COLO668 (cell line): ENCODE results near the gene TOE1.
A peak's percentile ranks its signal among the peaks of the same experiment; 100 is the strongest.
"Not testable (repeated sequence)": the region's sequence is repeated elsewhere in the genome, so short reads cannot be mapped to it uniquely, and the experiment has no call there.

Source experiments
- DNase-seq: peaks from one replicate; lab custom pipeline; 2025; ENCODE audit not compliant: unreplicated experiment; lab: John Stamatoyannopoulos, UW

Gene TOE1

DNA sequence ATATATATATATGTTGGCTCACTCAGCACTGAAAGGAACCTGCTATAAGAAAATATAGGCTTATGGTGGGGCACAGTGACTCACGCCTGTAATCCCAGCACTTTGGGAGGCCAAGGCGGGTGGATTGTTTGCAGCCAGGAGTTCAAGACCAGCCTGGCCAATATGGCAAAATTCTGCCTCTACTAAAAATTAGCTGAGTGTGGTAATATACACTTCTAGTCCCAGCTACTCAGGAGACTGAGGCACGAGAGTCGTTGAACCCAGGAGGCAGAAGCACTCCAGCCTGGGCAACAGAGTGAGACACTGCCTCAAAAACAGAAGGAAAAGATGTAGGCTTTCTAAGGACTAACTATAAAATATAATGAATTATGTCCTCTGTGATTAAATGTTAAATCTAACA is 14.9 kb downstream of the TOE1 start:
- DNase-seq: no peak

DNA sequence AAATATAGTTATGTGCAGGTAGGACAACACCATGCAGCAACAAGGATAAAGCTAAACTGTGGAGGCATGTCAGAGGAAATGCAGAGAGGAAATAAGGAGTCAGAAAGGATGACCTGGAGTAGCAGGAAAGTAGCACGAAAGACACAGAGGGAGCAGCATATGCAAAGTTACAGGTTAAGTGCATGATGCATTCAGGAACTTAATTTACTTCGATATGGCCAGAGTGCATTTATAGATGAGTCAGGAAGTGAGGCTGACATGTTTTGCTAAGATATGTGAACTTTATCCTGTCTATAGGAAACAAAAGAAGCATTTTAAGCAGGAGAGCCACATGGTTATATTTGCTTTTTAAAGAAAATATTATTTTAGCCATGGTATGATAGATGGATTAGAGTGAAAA is 15.7 kb downstream of the TOE1 start:
- no peak for DNase-seq

DNA sequence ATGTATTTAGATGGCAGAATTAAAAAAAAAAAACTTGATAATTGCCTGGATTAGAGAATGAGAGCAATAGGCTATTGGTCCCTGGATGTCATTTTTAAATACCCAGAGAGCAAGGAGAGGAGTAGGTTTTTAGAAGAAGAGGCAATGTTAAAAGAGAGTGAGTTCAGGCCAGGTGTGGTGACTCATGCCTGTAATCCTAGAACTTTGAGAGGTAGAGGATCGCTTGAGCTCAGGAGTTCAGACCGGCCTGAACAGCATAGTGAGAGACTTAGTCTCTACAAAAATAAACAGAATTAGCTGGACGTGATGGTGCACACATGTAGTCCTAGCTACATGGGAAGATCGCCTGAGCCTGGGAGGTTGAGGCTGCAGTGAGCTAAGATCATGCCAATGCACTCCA is 16.2 kb downstream of the TOE1 start:
- DNase-seq: peak; percentile 47

DNA sequence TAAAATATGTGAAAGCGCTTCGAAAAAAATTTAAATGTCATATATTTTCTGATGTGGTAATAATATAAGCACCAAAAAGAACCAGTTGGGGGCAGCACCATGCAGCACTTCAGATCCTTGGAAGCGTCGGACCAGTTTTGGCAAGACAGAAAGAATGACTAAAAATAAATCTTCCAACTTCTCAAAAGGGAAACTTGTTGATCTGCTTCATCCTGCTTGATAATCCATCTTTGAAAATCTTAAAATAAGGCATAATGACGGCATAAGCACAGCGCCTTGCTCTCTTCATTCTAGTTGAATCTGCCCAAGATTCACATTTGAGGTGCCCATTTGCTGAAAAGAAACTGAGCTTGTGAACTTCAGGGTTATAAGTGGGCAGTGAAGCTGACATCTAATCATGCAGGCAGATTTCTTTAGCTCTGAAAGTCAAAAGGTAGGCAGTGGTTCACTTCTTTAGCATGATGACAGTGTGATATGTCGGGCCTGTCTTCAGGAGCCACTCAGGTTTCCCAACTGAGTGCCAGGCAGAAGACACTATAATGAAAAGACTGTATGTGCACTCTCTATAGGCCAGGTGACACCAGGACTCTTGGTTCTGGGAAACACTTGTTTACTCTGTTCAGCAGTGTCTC is 20.0 kb downstream of the TOE1 start:
- DNase-seq: peak; percentile 67

DNA sequence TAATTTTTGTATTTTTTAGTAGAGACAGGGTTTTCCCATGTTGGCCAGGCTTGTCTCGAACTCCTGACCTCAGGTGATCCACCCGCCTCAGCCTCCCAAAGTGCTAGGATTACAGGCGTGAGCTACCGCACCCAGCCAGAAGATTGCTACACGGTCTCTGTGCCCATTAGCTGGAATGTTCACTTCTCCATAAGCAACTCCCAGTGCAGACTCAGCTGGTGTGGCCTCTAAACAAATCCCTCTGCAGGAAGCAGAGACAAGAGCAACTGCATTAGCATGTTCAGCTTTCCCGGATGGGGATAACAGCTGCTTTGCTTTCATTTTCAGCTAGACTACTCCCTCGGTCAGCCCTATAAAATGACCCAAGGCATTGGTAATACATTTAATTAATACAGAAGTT is 21.0 kb downstream of the TOE1 start:
- not testable (repeated sequence) for DNase-seq

DNA sequence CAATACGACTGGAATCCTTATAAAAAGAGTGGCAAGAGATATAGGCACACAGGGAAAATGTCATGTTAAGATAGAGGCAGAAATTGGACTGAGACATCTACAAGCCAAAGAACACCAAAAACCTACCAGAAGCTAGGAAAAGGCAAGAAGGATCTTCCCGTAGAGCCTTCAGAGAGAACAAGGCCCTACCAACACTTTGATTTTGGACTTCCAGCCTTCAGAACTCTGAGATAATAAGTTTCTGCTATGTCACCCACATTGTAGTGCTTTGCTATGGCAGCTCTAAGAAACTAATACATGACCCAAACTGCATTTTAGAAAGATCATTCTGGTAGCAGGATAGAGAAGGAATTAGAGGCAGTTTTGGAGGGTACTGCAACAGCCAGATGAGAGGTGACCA is 24.3 kb downstream of the TOE1 start:
- DNase-seq: no peak

DNA sequence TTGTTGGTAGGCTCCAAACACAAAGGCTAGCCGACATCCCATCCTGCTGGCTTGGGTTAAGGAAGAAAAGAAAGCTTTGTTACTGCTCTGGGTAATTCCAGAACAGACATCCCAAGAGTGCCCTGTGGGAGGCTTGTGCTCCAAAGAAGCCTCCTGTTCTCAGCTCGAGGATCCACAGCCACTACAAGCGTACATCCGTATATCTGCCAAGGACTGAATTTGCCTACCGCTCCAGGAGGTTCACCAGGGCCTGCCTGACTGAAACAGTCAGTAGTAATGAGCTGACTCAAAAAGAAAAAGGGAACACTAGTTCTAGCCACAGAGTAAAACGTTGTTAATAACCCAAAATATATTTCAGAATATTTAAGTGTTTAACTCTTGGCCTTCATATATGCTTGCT is 25.1 kb downstream of the TOE1 start:
- DNase-seq: no peak

DNA sequence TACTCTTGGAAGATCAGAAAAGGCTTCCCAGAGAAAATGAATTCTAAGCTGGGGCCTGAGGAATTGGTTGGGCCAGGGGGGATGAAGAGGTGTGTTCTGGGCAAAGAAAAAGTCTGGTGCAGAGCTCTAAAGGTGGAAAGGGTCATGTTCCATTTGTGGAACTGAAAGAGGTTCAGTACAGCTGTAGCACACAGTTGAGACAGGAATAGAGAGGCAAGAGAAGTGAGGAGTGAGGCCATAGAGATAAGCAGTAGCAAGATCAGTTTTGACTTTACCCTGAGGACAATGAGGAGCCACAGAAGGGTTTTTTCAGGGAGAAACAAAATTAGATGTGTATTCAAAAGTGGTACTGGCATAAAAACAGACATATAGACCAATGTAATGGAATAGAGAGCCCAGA is 30.6 kb downstream of the TOE1 start:
- DNase-seq: no peak

DNA sequence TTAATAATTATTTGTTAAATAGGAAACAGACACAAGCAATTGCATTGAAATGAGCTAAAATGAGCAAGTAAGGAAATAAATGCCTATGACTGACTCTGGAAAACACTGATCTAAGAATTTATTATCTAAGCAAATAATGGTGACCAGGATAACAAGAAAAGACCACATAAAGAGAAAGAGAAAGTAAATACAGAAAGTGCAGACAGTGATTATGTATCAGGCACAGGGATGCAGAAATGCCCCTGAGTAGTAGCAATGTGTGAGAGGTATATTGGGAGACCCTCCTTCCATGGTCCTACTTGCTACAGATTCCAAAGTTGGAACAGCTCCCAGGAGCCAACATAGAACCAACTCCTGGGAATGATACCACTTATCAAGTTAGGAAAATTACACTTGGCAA is 33.6 kb downstream of the TOE1 start:
- no peak for DNase-seq

DNA sequence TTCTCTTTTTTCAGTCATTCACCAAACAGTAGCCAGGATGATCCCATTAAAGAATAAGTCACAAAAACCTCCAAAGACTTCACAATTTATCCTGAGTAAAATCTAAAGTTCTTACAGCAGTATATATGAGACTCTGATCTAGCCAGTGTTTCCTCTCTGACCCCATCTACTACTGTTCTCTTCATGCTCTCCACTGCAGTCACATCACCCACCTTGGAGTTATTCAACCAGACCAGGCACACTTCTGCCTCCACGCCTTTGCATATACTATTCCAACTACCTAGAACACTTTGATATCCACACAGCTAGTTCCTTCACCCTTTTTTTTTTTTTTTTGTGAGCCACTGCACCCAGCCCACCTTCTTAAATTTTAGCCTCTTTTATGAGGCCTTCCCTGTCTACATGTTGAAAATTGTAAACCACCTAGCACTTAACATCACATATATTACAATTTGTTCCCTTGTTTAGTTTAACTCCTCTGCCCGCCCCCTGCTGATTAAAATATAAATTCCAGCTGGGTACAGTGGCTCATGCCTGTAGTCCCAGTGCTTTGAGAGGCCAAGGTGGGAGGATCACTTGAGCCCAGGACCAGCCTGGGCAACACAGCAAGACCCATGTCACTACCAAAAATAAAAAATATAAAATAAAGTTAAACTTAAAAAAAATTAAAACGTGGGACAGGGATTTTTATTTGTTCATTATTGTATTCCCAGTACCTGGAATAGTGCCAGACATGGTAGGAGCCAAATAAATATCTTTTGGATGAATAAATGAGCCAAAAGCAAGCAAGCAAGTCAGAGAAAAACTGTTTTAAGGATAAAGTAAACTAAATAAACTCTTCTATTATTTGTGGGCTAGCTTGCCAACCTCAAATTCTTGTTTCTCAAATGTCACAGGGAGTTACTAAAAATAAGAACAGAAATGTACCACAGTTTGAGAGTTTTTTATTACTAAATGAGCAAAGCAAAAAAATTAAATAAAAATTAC is 35.4 kb downstream of the TOE1 start:
- DNase-seq: no peak

DNA sequence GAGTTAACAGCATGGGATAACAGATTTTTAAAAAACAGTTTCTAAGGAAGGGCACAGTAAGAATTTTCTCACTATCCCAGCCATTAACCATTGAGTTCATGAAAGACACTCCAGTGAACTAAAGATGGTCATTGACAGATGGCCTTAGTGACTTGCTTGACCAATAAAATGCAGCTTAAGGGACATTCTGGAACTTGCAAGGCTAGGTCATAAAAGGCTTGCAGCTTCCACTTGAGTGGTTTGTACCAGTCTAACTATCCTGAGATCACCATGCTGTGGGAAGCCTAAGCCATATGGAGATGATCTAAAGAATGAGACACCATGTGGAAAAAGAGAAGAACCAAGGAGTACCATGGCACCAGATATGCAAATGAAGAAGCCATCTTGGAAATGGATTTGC is 38.2 kb downstream of the TOE1 start:
- DNase-seq: no peak

DNA sequence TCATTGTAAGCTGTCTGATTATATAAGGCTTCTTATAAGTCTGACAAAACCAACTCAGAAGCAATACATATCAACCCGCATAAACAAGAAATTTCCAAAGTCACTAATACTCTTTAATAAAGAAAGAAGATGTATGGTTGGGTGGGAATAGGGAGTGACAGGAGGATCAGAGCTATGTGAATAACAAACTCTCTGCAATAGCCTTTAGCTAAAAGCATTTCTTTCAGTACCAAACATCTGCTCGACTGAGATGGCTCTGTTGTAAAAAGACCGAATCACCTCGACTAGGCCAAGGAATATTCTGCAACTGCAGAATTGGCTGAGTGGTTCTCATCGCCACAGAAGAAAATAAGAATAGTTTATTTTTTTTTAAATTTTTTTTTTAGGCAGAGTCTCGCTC is 39.6 kb downstream of the TOE1 start:
- DNase-seq: no peak

DNA sequence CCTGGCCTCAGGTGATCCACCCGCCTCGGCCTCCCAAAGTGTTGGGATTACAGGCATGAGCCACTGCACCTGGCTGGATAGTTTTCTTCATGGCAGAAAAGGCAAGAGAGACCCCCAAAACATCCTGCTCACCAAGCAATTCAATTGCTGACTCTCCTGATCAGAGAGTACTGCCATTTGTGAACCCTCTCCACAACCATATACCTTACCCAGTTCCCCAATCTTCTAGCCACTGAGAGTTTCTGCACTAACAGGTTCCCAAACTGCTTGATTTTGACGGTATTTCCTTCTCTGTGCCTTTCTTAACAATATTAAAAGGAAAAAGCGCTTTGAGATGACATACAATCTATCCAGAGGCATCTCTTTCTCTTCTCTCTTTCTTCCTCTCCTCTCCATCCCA is 40.2 kb downstream of the TOE1 start:
- DNase-seq: no peak

DNA sequence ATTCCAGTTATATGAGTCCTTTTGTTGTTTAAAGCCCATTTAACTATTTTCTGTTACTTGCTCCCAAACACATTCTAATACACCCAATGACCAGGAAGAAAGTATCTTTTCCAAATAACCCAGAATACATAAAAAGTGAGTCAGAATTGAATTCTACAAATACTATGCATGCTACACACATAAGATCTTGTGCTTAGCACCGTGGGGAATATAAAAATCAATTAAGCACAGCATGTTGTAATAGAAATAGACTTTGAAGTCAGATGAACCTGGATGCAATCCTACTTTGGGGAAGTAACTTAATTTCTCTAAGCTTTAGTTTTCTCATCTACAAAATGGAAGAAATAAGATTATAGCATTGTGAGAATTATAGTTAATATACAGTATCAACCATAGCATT is 40.8 kb downstream of the TOE1 start:
- no peak for DNase-seq

DNA sequence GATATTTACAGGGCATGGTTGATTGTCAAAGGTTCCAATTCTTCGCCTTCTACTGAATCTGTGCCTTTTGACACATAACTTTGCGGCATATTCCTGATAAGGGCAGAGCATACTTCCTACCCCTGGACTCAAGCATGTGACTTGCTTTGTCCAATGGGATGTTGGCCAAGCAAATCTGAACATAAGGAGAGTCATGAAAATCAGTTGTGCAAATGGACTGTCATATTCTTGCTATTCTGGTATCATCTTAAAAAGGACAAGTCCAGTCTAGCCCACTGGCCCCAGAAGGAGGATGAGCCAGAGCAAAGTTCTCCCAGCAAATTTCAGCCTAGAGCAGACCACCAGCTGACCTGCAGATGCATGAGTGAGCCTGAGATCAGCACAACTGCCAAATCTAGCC is 41.3 kb downstream of the TOE1 start:
- DNase-seq: no peak

DNA sequence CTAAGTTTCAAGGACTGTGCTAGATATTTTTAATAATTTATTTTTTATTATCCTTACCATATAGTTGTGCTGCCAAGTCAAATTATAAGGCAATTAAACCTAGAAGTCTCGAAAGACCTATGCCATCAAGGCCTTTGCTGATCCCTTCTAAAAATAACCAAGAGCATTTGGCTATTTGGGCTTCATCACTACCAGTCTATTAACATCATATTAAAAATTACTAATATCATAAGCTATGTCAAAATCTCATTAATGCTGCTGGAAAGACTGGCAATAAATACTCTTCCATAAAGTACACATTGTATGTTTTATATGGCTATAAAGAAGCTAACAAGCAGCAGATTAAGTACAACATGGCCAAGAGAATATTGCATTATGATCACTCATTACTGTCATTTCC is 43.2 kb downstream of the TOE1 start:
- DNase-seq: no peak

DNA sequence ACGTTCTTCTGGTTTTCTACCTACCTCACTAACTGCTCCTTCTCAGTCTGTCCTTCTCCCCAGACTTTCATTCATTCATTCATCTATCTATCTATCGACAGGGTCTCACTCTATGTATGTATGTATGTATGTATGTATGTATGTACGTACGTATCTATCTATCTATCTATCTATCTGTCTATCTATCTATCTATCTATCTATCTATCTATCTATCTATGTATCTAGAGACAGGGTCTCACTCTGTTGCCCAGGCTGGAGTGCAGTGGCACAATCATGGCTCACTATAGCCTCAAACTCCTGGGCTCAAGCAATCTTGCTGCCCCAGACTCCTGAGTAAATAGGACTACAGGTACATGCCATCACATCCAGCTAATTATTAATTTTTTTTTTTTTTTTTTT is 44.2 kb downstream of the TOE1 start:
- not testable (repeated sequence) for DNase-seq

DNA sequence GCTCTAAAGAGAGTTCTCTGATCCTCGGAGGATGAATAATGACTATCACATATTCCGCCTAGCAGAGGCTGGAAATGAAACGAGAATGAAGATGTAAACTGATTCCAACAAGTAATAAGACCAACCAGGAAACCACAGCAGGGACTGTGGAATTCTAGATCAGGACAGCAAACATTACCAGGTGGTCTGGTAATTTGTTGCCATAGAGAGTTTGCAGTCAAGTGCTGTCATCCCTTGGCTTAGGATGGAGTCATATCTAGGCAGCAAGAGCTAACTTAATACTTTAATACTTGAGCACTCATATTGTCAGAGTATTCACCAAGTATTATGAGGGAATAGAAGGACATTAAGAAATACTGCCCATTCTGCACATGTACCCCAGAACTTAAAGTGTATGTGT is 45.3 kb downstream of the TOE1 start:
- DNase-seq: peak; percentile 72

DNA sequence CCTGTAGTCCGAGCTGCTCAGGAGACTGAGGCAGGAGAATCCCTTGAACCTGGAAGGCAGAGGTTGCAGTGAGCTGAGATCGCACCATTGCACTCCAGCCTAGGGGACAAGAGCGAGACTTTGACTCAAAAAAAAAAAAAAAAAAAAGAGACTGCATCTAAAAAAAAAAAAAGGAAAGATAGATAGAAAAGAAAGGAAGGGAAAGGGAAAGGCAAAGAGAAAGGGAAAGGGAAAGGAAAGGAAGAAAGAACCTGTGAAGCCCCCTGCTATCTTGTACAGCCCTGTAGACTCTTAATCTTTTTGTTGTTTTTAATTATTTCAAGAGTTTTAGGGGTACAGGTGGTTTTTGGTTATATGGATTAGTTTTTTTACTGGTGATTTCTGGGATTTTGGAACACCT is 46.2 kb downstream of the TOE1 start:
- DNase-seq: no peak
